ENCODE measurements around the gene PITX1. TPM values are rescaled to one million over a fixed set of nuclear protein-coding genes. Genes with fewer than 3 reads are reported as not detected.

The PITX1 gene
- total RNA-seq, 1 experiment from 2014 or later = 31.0 TPM

- Histone ChIP-seq H3K9ac (ENCODE audit: low read length) (no peak overlapping the region), H3K27me3 (ENCODE audit: insufficient read depth, low read length) (no peaks in the 10 kb centered on the region), H3K9me2 (ENCODE audit: insufficient read depth) (no peaks in the 10 kb centered on the region), H3K4me1 (ENCODE audit: control insufficient read depth in 1 of 2, insufficient read depth in 2 of 2, low read length in 2 of 2) (no peaks in the 10 kb centered on the region), H3K27ac (ENCODE audit: low read depth, low read length) (no peak overlapping the region), H3K36me3 (ENCODE audit: control insufficient read depth in 1 of 2, insufficient read depth in 2 of 2, low read length in 2 of 2) (no peaks in the 10 kb centered on the region), H3K4me2 (ENCODE audit: low read length) (no peak overlapping the region), H4K20me1 (ENCODE audit: insufficient read depth) (no peaks in the 10 kb centered on the region), H3K79me2 (ENCODE audit: insufficient read depth, low read length) (no peaks in the 10 kb centered on the region), H3K9me3 (ENCODE audit: control insufficient read depth in 1 of 2, insufficient read depth in 1 of 2, low read depth in 1 of 2, low read length in 2 of 2) (no peaks in the 10 kb centered on the region), H2AFZ (ENCODE audit: low read depth, low read length, poor library complexity, severe bottlenecking) (no peak overlapping the region), H3K4me3 (replicated peaks in 1 of 2; ENCODE audit: low read depth in 1 of 2, low read length in 2 of 2) (no peak overlapping the region)
- intact Hi-C loops (cut with micrococcal nuclease) = no loop called here
- no TSS peak for BruUV-seq (replicated peaks)
- POLR2A ChIA-PET = no interaction called here
- no peak for TF ChIP-seq REST (IDR thresholded peaks at IDR 0.05; ENCODE audit: low read depth)
- no peak for TF ChIP-seq POLR2A (IDR thresholded peaks at IDR 0.05; ENCODE audit: borderline replicate concordance, extremely low read depth, insufficient read depth, insufficient read length)
- TF ChIP-seq, protein P1, sequence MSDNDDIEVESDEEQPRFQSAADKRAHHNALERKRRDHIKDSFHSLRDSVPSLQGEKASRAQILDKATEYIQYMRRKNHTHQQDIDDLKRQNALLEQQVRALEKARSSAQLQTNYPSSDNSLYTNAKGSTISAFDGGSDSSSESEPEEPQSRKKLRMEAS (IDR thresholded peaks at IDR 0.05) = no peak
- no peak for TF ChIP-seq FOSL1 (IDR thresholded peaks at IDR 0.05; ENCODE audit: low read depth)
- TF ChIP-seq TCF7L2 (IDR thresholded peaks at IDR 0.05; ENCODE audit: borderline replicate concordance, extremely low read depth, insufficient read depth, insufficient read length) = no peak
- TF ChIP-seq SIN3A (IDR thresholded peaks at IDR 0.05; ENCODE audit: low read depth) = no peak
- no peak for TF ChIP-seq ZFX (IDR thresholded peaks at IDR 0.05)
- no peak for TF ChIP-seq JUND (IDR thresholded peaks at IDR 0.05)
- TF ChIP-seq SP1 (IDR thresholded peaks at IDR 0.05; ENCODE audit: low read depth) = no peak
- TF ChIP-seq YY1 (IDR thresholded peaks at IDR 0.05; ENCODE audit: extremely low read depth, insufficient replicate concordance, low read depth, low read length) = no peak
- TF ChIP-seq ZBTB33 (IDR thresholded peaks at IDR 0.05; ENCODE audit: extremely low read depth, insufficient replicate concordance, low read length) = no peak
- CTCF ChIA-PET = no interaction called here
- no peak for DNase-seq (ENCODE audit: low read depth, low spot score)
- RAD21 ChIA-PET (ENCODE audit: low non-redundant PET in 1 of 2, low total read pairs in 2 of 2, uncharacterized antibody in 2 of 2, unreplicated experiment in 2 of 2) = no interaction called here
- no peak for ATAC-seq
Measured at GRCh38 chr5:135075621-135076020, 41.6 kb upstream of the PITX1 start.
